Neural crest cell (in vitro differentiated cells): ENCODE measurements around the gene LRRC57. TPM values are rescaled to one million over a fixed set of nuclear protein-coding genes. Genes with fewer than 3 reads are reported as not detected.

Source experiments
- DNase-seq: peaks from one replicate; pipeline ENCODE4 v3.0.0; 2021; ENCODE audit warnings: low read depth, mixed read lengths, low spot score
- H3K27ac Mint-ChIP-seq: one replicate; pipeline ENCODE4 v1.8.0; 2021; ENCODE audit warnings: mild to moderate bottlenecking, mixed read lengths; ENCODE audit not compliant: unreplicated experiment
- H3K27me3 Mint-ChIP-seq: 2 replicates; pipeline ENCODE4 v1.8.0; 2021; ENCODE audit warnings: low read depth, mild to moderate bottlenecking, mixed read lengths
- H3K36me3 Mint-ChIP-seq: 2 replicates; pipeline ENCODE4 v1.8.0; 2021; ENCODE audit warnings: low read depth, mild to moderate bottlenecking, mixed read lengths
- H3K4me1 Mint-ChIP-seq: 2 replicates; pipeline ENCODE4 v1.8.0; 2021; ENCODE audit warnings: mixed read lengths
- H3K4me3 Mint-ChIP-seq: one replicate; pipeline ENCODE4 v1.8.0; 2021; ENCODE audit warnings: mild to moderate bottlenecking, mixed read lengths
- H3K9me3 Mint-ChIP-seq: 2 replicates; pipeline ENCODE4 v1.8.0; 2021; ENCODE audit warnings: mixed read lengths
- CTCF ChIP-seq: fragments of 200-600 bp; sonication (generic); conservative IDR thresholded peaks from 2 replicates; pipeline ENCODE4 v1.5.0; 2021; ENCODE audit warnings: antibody characterized with exemption, mild to moderate bottlenecking
- total RNA-seq: library from RNA; stranded (reverse); gene quantifications from 2 replicates; pipeline ENCODE4 v1.2.1, GENCODE V29; 2021

LRRC57 gene
- total RNA-seq, 1 donor from 2014 or later = 42.9 TPM

GRCh38 chr15:42510258-42511006 lies 38.2 kb downstream of the LRRC57 start:
- Mint-ChIP-seq H3K4me1 (no peaks in the 10 kb centered on the region), H3K27ac (no peak overlapping the region), H3K36me3 (peaks cover 8% of the 10 kb centered on the region), H3K4me3 (no peak overlapping the region), H3K27me3 (no peaks in the 10 kb centered on the region), H3K9me3 (no peaks in the 10 kb centered on the region)
- no peak for TF ChIP-seq CTCF
- no peak for DNase-seq

GRCh38 chr15:42508263-42508690 lies 40.3 kb downstream of the LRRC57 start:
- Mint-ChIP-seq H3K27me3 (no peaks in the 10 kb centered on the region), H3K4me1 (no peaks in the 10 kb centered on the region), H3K4me3 (no peak overlapping the region), H3K27ac (no peak overlapping the region), H3K36me3 (no peaks in the 10 kb centered on the region), H3K9me3 (no peaks in the 10 kb centered on the region)
- DNase-seq = no peak
- no peak for TF ChIP-seq CTCF

GRCh38 chr15:42507514-42507913 lies 41.1 kb downstream of the LRRC57 start:
- DNase-seq = no peak
- Mint-ChIP-seq H3K4me1 (no peaks in the 10 kb centered on the region), H3K36me3 (no peaks in the 10 kb centered on the region), H3K4me3 (no peak overlapping the region), H3K27ac (no peak overlapping the region), H3K9me3 (no peaks in the 10 kb centered on the region), H3K27me3 (no peaks in the 10 kb centered on the region)
- no peak for TF ChIP-seq CTCF

GRCh38 chr15:42504631-42505030 lies 44.0 kb downstream of the LRRC57 start:
- peaks cover 7% of the 10 kb centered on the region for H3K4me1 Mint-ChIP-seq
- TF ChIP-seq CTCF = no peak
- DNase-seq = no peak
- no peak overlapping the region for H3K27ac Mint-ChIP-seq
- no peaks in the 10 kb centered on the region for H3K36me3 Mint-ChIP-seq
- no peaks in the 10 kb centered on the region for H3K9me3 Mint-ChIP-seq
- no peaks in the 10 kb centered on the region for H3K27me3 Mint-ChIP-seq
- H3K4me3 Mint-ChIP-seq = no peak overlapping the region

- TF ChIP-seq CTCF = no peak
- Mint-ChIP-seq H3K36me3 (no peaks in the 10 kb centered on the region), H3K27ac (no peak overlapping the region), H3K4me1 (peaks cover 7% of the 10 kb centered on the region), H3K9me3 (no peaks in the 10 kb centered on the region), H3K4me3 (no peak overlapping the region), H3K27me3 (no peaks in the 10 kb centered on the region)
- DNase-seq = no peak
Observed at GRCh38 chr15:42503825-42504224, 44.8 kb downstream of the LRRC57 start.
